IMR-90 (cell line): ENCODE data around the gene MS4A4E. TPM values are rescaled to one million over a fixed set of nuclear protein-coding genes. Genes with fewer than 3 reads are reported as not detected.

Experiments
- ATAC-seq: fragments of 200-7000 bp; cut with Tn5 transposase; 2 replicates; pipeline ENCODE4 v1.9.1; 2020; ENCODE audit warnings: low read depth, mild to moderate bottlenecking, moderate library complexity
- BruUV-seq: library from RNA; stranded (reverse); fragments of 400-500 nt; replicated peaks from 2 replicates; lab custom pipeline; 2021; lab: Mats Ljungman, UMichigan
- CTCF ChIA-PET: fragments of 300-600 bp; formaldehyde crosslinking; extraction: SDS; loops from one replicate; lab custom pipeline; 2021; ENCODE audit warnings: antibody characterized with exemption; lab: Yijun Ruan, JAX
- POLR2A ChIA-PET: fragments of 300-600 bp; sonication (Branson Sonifier 250); formaldehyde crosslinking; loops from one replicate; lab custom pipeline; 2022; ENCODE audit warnings: antibody characterized with exemption; ENCODE audit not compliant: unreplicated experiment; lab: Charles Lee
- DNase-seq: peaks from one replicate; pipeline ENCODE4 v3.0.0; 2013
- H2AFZ ChIP-seq: replicated peaks from 2 replicates; pipeline ENCODE3; 2013; ENCODE audit warnings: low read length, mild to moderate bottlenecking; ENCODE audit not compliant: poor library complexity
- H2AK5ac ChIP-seq: 2 replicates; pipeline ENCODE4 v1.6.1; 2013; ENCODE audit warnings: low read depth, low read length, inconsistent platforms
- H2AK9ac ChIP-seq: replicated peaks from 2 replicates; pipeline ENCODE3; 2013; ENCODE audit warnings: mild to moderate bottlenecking, low read depth, low read length, moderate library complexity; ENCODE audit not compliant: poor library complexity
- H2BK120ac ChIP-seq: 2 replicates; pipeline ENCODE4 v1.6.1; 2013; ENCODE audit warnings: low read depth, low read length, inconsistent platforms
- H2BK15ac ChIP-seq: 3 replicates; pipeline ENCODE4 v1.6.1; 2013; ENCODE audit warnings: low read depth, low read length, inconsistent platforms
- H2BK20ac ChIP-seq: 2 replicates; pipeline ENCODE4 v1.6.1; 2013; ENCODE audit warnings: low read depth, mild to moderate bottlenecking, inconsistent platforms, low read length, moderate library complexity
- H2BK5ac ChIP-seq: 2 replicates; pipeline ENCODE4 v1.6.1; 2013; ENCODE audit warnings: mild to moderate bottlenecking, low read depth, low read length, inconsistent platforms; ENCODE audit not compliant: poor library complexity, severe bottlenecking
- H3K14ac ChIP-seq: replicated peaks from 2 replicates; pipeline ENCODE4 v1.6.1; 2013; ENCODE audit warnings: low read depth, low read length, inconsistent platforms
- H3K18ac ChIP-seq: 2 replicates; pipeline ENCODE4 v1.6.1; 2013; ENCODE audit warnings: low read depth, low read length, control low read depth
- H3K23ac ChIP-seq: 2 replicates; pipeline ENCODE4 v1.6.1; 2013; ENCODE audit warnings: low read depth, low read length, inconsistent platforms
- H3K27ac ChIP-seq: 2 replicates; pipeline ENCODE4 v1.5.1; 2013; ENCODE audit warnings: mild to moderate bottlenecking, control low read depth, low read length; ENCODE audit not compliant: insufficient read depth
- H3K27me3 ChIP-seq: 2 replicates; pipeline ENCODE4 v1.6.1; 2013; ENCODE audit warnings: low read length; ENCODE audit not compliant: control insufficient read depth, insufficient read depth
- H3K36me3 ChIP-seq: 2 replicates; pipeline ENCODE4 v1.6.1; 2013; ENCODE audit warnings: low read length, mixed read lengths; ENCODE audit not compliant: control insufficient read depth, insufficient read depth
- H3K4ac ChIP-seq: 2 replicates; pipeline ENCODE4 v1.6.1; 2013; ENCODE audit warnings: low read depth, low read length, inconsistent platforms
- H3K4me1 ChIP-seq: 2 replicates; pipeline ENCODE4 v1.6.1; 2013; ENCODE audit warnings: low read length, mixed read lengths; ENCODE audit not compliant: control insufficient read depth, insufficient read depth
- H3K4me2 ChIP-seq: 2 replicates; pipeline ENCODE4 v1.6.1; 2013; ENCODE audit warnings: low read depth, mild to moderate bottlenecking, control low read depth, low read length, moderate library complexity
- H3K4me3 ChIP-seq: 2 replicates; pipeline ENCODE4 v1.5.1; 2013; ENCODE audit warnings: low read depth, mild to moderate bottlenecking, control low read depth, low read length, moderate library complexity; ENCODE audit not compliant: insufficient read depth
- H3K56ac ChIP-seq: 2 replicates; pipeline ENCODE4 v1.6.1; 2013; ENCODE audit warnings: low read length, inconsistent platforms; ENCODE audit not compliant: insufficient read depth; ENCODE audit errors: extremely low read depth
- H3K79me1 ChIP-seq, 2 experiments: 2 replicates each; pipeline ENCODE4 v1.6.1; 2013; ENCODE audit warnings: low read length in 2 of 2, inconsistent platforms in 1 of 2, low read depth in 1 of 2
- H3K9ac ChIP-seq: 2 replicates; pipeline ENCODE4 v1.6.1; 2013; ENCODE audit warnings: low read depth, low read length, control low read depth
- H3K9me1 ChIP-seq: 2 replicates; pipeline ENCODE4 v1.6.1; 2013; ENCODE audit warnings: low read length, inconsistent platforms; ENCODE audit not compliant: insufficient read depth
- H3K9me3 ChIP-seq: 2 replicates; pipeline ENCODE4 v1.6.1; 2013; ENCODE audit warnings: low read length; ENCODE audit not compliant: control insufficient read depth, insufficient read depth
- H4K20me1 ChIP-seq: 2 replicates; pipeline ENCODE4 v1.6.1; 2013; ENCODE audit warnings: low read length, inconsistent platforms; ENCODE audit not compliant: insufficient read depth
- H4K5ac ChIP-seq: 2 replicates; pipeline ENCODE4 v1.6.1; 2013; ENCODE audit warnings: mild to moderate bottlenecking, low read depth, low read length, control low read depth
- H4K8ac ChIP-seq, 2 experiments: 2 replicates each; pipeline ENCODE4 v1.6.1; 2013; ENCODE audit warnings: low read depth in 2 of 2, low read length in 2 of 2, control low read depth in 1 of 2, inconsistent platforms in 1 of 2
- H4K91ac ChIP-seq: 2 replicates; pipeline ENCODE4 v1.6.1; 2013; ENCODE audit warnings: low read depth, low read length, inconsistent platforms; ENCODE audit not compliant: insufficient read depth
- BHLHE40 ChIP-seq: fragments of 150-350 bp; IDR thresholded peaks from 2 replicates; pipeline ENCODE4 v1.6.1; 2016; ENCODE audit warnings: mild to moderate bottlenecking, low read depth, low read length
- CEBPB ChIP-seq: IDR thresholded peaks from 2 replicates; pipeline ENCODE4 v1.6.1; 2012; ENCODE audit warnings: low read depth, low read length, improper control_type of control experiment
- CHD1 ChIP-seq: IDR thresholded peaks from 2 replicates; pipeline ENCODE4 v1.6.1; 2012; ENCODE audit warnings: low read depth, low read length, improper control_type of control experiment
- CTCF ChIP-seq: conservative IDR thresholded peaks from 2 replicates; pipeline ENCODE4 v1.5.1; 2012; ENCODE audit warnings: mild to moderate bottlenecking, low read depth, low read length, improper control_type of control experiment
- ELK1 ChIP-seq: fragments of 150-350 bp; IDR thresholded peaks from 2 replicates; pipeline ENCODE4 v1.6.1; 2016; ENCODE audit warnings: low read depth, mild to moderate bottlenecking, low read length, moderate library complexity, borderline replicate concordance
- FOS ChIP-seq: fragments of 150-350 bp; IDR thresholded peaks from 2 replicates; pipeline ENCODE4 v1.6.1; 2016; ENCODE audit warnings: low read depth, low read length
- MAFK ChIP-seq: IDR thresholded peaks from 2 replicates; pipeline ENCODE4 v1.6.1; 2012; ENCODE audit warnings: low read depth, low read length, improper control_type of control experiment
- MAZ ChIP-seq: IDR thresholded peaks from 2 replicates; pipeline ENCODE4 v1.6.1; 2012; ENCODE audit warnings: low read depth, mild to moderate bottlenecking, low read length, improper control_type of control experiment, moderate library complexity, borderline replicate concordance
- MXI1 ChIP-seq: IDR thresholded peaks from 2 replicates; pipeline ENCODE4 v1.6.1; 2012; ENCODE audit warnings: low read depth, mild to moderate bottlenecking, low read length, moderate library complexity, borderline replicate concordance
- NFE2L2 ChIP-seq: fragments of 150-350 bp; IDR thresholded peaks from 2 replicates; pipeline ENCODE4 v1.6.1; 2016; ENCODE audit warnings: low read depth, mild to moderate bottlenecking, low read length
- POLR2A ChIP-seq: IDR thresholded peaks from 2 replicates; pipeline ENCODE4 v1.6.1; 2012; ENCODE audit warnings: mild to moderate bottlenecking, low read depth, low read length
- RAD21 ChIP-seq: IDR thresholded peaks from 2 replicates; pipeline ENCODE4 v1.6.1; 2012; ENCODE audit warnings: low read length, improper control_type of control experiment
- RCOR1 ChIP-seq: IDR thresholded peaks from 2 replicates; pipeline ENCODE4 v1.6.1; 2012; ENCODE audit warnings: mild to moderate bottlenecking, low read length, improper control_type of control experiment; ENCODE audit not compliant: insufficient replicate concordance
- RFX5 ChIP-seq: IDR thresholded peaks from 2 replicates; pipeline ENCODE4 v1.8.0; 2012; ENCODE audit warnings: low read depth, mild to moderate bottlenecking, low read length, moderate library complexity
- SMC3 ChIP-seq: fragments of 150-350 bp; IDR thresholded peaks from 2 replicates; pipeline ENCODE4 v1.6.1; 2016; ENCODE audit warnings: low read depth, mild to moderate bottlenecking, antibody characterized with exemption, low read length, moderate library complexity
- USF2 ChIP-seq: fragments of 150-350 bp; IDR thresholded peaks from 2 replicates; pipeline ENCODE4 v1.6.1; 2017; ENCODE audit warnings: mild to moderate bottlenecking, antibody characterized with exemption, low read length, low read depth
- WGBS, 2 experiments: methylation state at CpG; one replicate each; pipeline versions ENCODE4 v1.1.5 to v1.1.7; 2013; ENCODE audit warnings: missing lambda C conversion rate in 2 of 2; ENCODE audit not compliant: insufficient read length in 1 of 2; ENCODE audit errors: extremely low coverage in 2 of 2; 5-methylcytosine and 5-hydroxymethylcytosine counted together
- dilution Hi-C: fragments of 300-500 bp; cut with HindIII; formaldehyde crosslinking; loops from one replicate; pipeline ENCODE4 v1.14.3; 2018; ENCODE audit warnings: low sequenced_read_pairs; ENCODE audit not compliant: unreplicated experiment
- in situ Hi-C: fragments of 300-500 bp; cut with MboI; formaldehyde crosslinking; loops from 3 replicates; pipeline ENCODE4 v1.14.3; 2019; ENCODE audit warnings: low sequenced_read_pairs, inconsistent platforms, mixed read lengths
- intact Hi-C: fragments of 100-400 bp; cut with micrococcal nuclease; formaldehyde crosslinking; loops from 2 replicates; pipeline ENCODE4 v1.10.0; 2022
- polyA plus RNA-seq, 3 experiments: library from polyadenylated mRNA; depleted of rRNA; stranded (reverse); fragments of >200 nt; gene quantifications; 2 replicates each; pipeline ENCODE4 v1.2.3, GENCODE V29; 2012; ENCODE audit warnings: low replicate concordance in 1 of 3
- total RNA-seq: library from RNA; depleted of rRNA; stranded (reverse); fragments of >200 nt; gene quantifications from 2 replicates; pipeline ENCODE4 v1.2.3, GENCODE V29; 2012

MS4A4E gene
- total and polyA plus RNA-seq, 2 of the 4 experiments (the other 2 are of a cell fraction) = not detected

GRCh38 chr11:60150279-60150678 lies 92.7 kb downstream of the MS4A4E start:
- Histone ChIP-seq H2BK15ac (no peak overlapping the region), H3K4ac (no peak overlapping the region), H2BK20ac (no peak overlapping the region), H3K9me1 (no peaks in the 10 kb centered on the region), H3K27ac (no peak overlapping the region), H3K36me3 (no peaks in the 10 kb centered on the region), H3K4me2 (no peak overlapping the region), H3K79me1 (no peaks in the 10 kb centered on the region), H4K5ac (no peak overlapping the region), H2BK120ac (no peak overlapping the region), H2AK9ac (no peak overlapping the region), H3K9ac (no peak overlapping the region), H3K4me3 (no peak overlapping the region), H4K91ac (no peak overlapping the region), H4K8ac (no peak overlapping the region), H3K56ac (no peak overlapping the region), H3K9me3 (peaks cover 2% of the 10 kb centered on the region), H2AFZ (no peak overlapping the region), H3K23ac (no peak overlapping the region), H4K20me1 (no peaks in the 10 kb centered on the region), H2AK5ac (no peak overlapping the region), H3K27me3 (no peaks in the 10 kb centered on the region), H3K14ac (no peak overlapping the region), H3K18ac (no peak overlapping the region), H3K4me1 (no peaks in the 10 kb centered on the region), H2BK5ac (no peak overlapping the region)
- BruUV-seq = no TSS peak
- CTCF ChIA-PET = no interaction called here
- TF ChIP-seq RCOR1 (no peak), FOS (no peak), NFE2L2 (no peak), MXI1 (no peak), ELK1 (no peak), USF2 (no peak), RAD21 (no peak), CHD1 (no peak), CEBPB (no peak), POLR2A (no peak), SMC3 (no peak), CTCF (no peak), MAFK (no peak), BHLHE40 (no peak), MAZ (no peak), RFX5 (no peak)
- no CpG with 5 or more reads among the region's 1 CpG for WGBS, 2 experiments
- intact Hi-C loops = no loop called here
- ATAC-seq (no peak), DNase-seq (no peak)
- in situ Hi-C loops = no loop called here
- dilution Hi-C loops = no loop called here
- POLR2A ChIA-PET = no interaction called here
